Ovary (tissue), 3 donors: Measurements from ENCODE around the gene GARNL3.

Experiments
- CTCF ChIP-seq, 3 donors: fragments of 450-650 bp in 2 of 3; fragments of 200-600 bp in 1 of 3; IDR thresholded peaks; one replicate each; pipeline versions ENCODE4 v1.5.1 to v1.8.0; 2016 to 2022; ENCODE audit warnings: antibody characterized with exemption in 3 of 3, mild to moderate bottlenecking in 1 of 3
- EP300 ChIP-seq: sonication (generic); formaldehyde crosslinking; IDR thresholded peaks from one replicate; pipeline ENCODE4 v1.6.1; 2017; ENCODE audit warnings: antibody characterized with exemption
- POLR2A ChIP-seq: fragments of 450-650 bp; IDR thresholded peaks from one replicate; pipeline ENCODE4 v1.6.1; 2017; ENCODE audit warnings: antibody characterized with exemption, mild to moderate bottlenecking, moderate library complexity
- donor health status: DM: no; HTN: no; CAD: no.

- TF ChIP-seq CTCF (IDR thresholded peaks at IDR 0.05), result no peak
- no peak for TF ChIP-seq POLR2A
- no peak for TF ChIP-seq EP300
Observed at GRCh38 chr9:127404631-127405030, 140.1 kb downstream of the GARNL3 start.
